ENCODE measurements around the gene APH1A. TPM values are rescaled to one million over a fixed set of nuclear protein-coding genes. Genes with fewer than 3 reads are reported as not detected.

The APH1A gene
- total RNA-seq, 4 donors from 2014 or later = 40.3 to 68.9 (median 49.5) TPM

- Histone ChIP-seq H3K9me3 (no peaks in the 10 kb centered on the region), H3K27ac (peak overlapping the region in 3 of 4 donors; percentile 70 to 73 (median 70)), H3K36me3 (no peaks in the 10 kb centered on the region), H3K27me3 (no peaks in the 10 kb centered on the region), H3K4me1 (peaks cover 0 to 37% (median 14%) of the 10 kb centered on the region in 3 donors), H3K4me3 (peak overlapping the region; percentile 13 to 39)
- TF ChIP-seq POLR2AphosphoS5 (IDR thresholded peaks at IDR 0.05) = no peak
- no peak for TF ChIP-seq EP300 (IDR thresholded peaks at IDR 0.05)
- no peak for TF ChIP-seq POLR2A (IDR thresholded peaks at IDR 0.05)
- no peak for TF ChIP-seq CTCF (IDR thresholded peaks at IDR 0.05)
- no peak for ATAC-seq
- 17 to 33% methylated on average over 1 of the region's 1 CpG for WGBS, 2 donors (ENCODE audit: low coverage in 1 of 2)
These were observed 4.5 kb upstream of the APH1A start for GRCh38 chr1:150273311-150273710.

GRCh38 chr1:150271291-150271959, 2.6 kb upstream of the APH1A start:
- Histone ChIP-seq H3K27me3 (no peaks in the 10 kb centered on the region), H3K4me3 (no peak overlapping the region), H3K4me1 (peaks cover 3 to 55% (median 25%) of the 10 kb centered on the region in 3 donors), H3K36me3 (peaks cover 0 to 11% of the 10 kb centered on the region in 2 donors), H3K27ac (peak overlapping the region in 3 of 4 donors; percentile 70 to 73 (median 70)), H3K9me3 (no peaks in the 10 kb centered on the region)
- TF ChIP-seq POLR2AphosphoS5 (IDR thresholded peaks at IDR 0.05) (no peak), CTCF (IDR thresholded peaks at IDR 0.05) (no peak), POLR2A (IDR thresholded peaks at IDR 0.05) (no peak), EP300 (IDR thresholded peaks at IDR 0.05) (no peak)
- ATAC-seq = no peak
- WGBS, 2 donors (ENCODE audit: low coverage in 1 of 2) = 86 to 90% methylated on average over 3 to 7 of the region's 7 CpGs

GRCh38 chr1:150269451-150269850, 635 bp upstream of the APH1A start:
- H3K27ac ChIP-seq = peak overlapping the region; percentile 57 to 97 (median 89)
- H3K36me3 ChIP-seq = peaks cover 0 to 31% of the 10 kb centered on the region in 2 donors
- peaks cover 3 to 58% (median 25%) of the 10 kb centered on the region in 3 donors for H3K4me1 ChIP-seq
- no peaks in the 10 kb centered on the region for H3K27me3 ChIP-seq
- H3K9me3 ChIP-seq = no peaks in the 10 kb centered on the region
- TF ChIP-seq POLR2AphosphoS5 (IDR thresholded peaks at IDR 0.05) (no peak), POLR2A (IDR thresholded peaks at IDR 0.05) (no peak), CTCF (IDR thresholded peaks at IDR 0.05) (no peak), EP300 (IDR thresholded peaks at IDR 0.05) (no peak)
- H3K4me3 ChIP-seq = peak overlapping the region; percentile 83 to 89
- 13 to 39% methylated on average over 8 to 10 of the region's 10 CpGs for WGBS, 2 donors (ENCODE audit: low coverage in 1 of 2)
- no peak for ATAC-seq

GRCh38 chr1:150268340-150268704, 494 bp downstream of the APH1A start:
- Histone ChIP-seq H3K36me3 (peaks cover 0 to 36% of the 10 kb centered on the region in 2 donors), H3K27me3 (no peaks in the 10 kb centered on the region), H3K4me3 (peak overlapping the region; percentile 83 to 89), H3K27ac (peak overlapping the region; percentile 88 to 97 (median 92)), H3K4me1 (peaks cover 3 to 51% (median 24%) of the 10 kb centered on the region in 3 donors), H3K9me3 (no peaks in the 10 kb centered on the region)
- peak; percentile 20 for ATAC-seq
- TF ChIP-seq POLR2AphosphoS5 (IDR thresholded peaks at IDR 0.05) (no peak), POLR2A (IDR thresholded peaks at IDR 0.05) (no peak), EP300 (IDR thresholded peaks at IDR 0.05) (no peak), CTCF (IDR thresholded peaks at IDR 0.05) (no peak)
- WGBS, 2 donors (ENCODE audit: low coverage in 1 of 2) = 0% methylated on average over 6 to 14 of the region's 21 CpGs

- Histone ChIP-seq H3K4me1 (peaks cover 3 to 46% (median 20%) of the 10 kb centered on the region in 3 donors), H3K36me3 (peaks cover 0 to 36% of the 10 kb centered on the region in 2 donors), H3K4me3 (peak overlapping the region; percentile 83 to 89), H3K27ac (peak overlapping the region; percentile 88 to 97 (median 92)), H3K27me3 (no peaks in the 10 kb centered on the region), H3K9me3 (no peaks in the 10 kb centered on the region)
- ATAC-seq = no peak
- TF ChIP-seq POLR2A (IDR thresholded peaks at IDR 0.05) = no peak
- TF ChIP-seq EP300 (IDR thresholded peaks at IDR 0.05) = no peak
- TF ChIP-seq CTCF (IDR thresholded peaks at IDR 0.05) = no peak
- 11% methylated on average over 5 of the region's 6 CpGs; no CpG with 5 or more reads in 1 of the 2 donors for WGBS, 2 donors (ENCODE audit: low coverage in 1 of 2)
These were observed 920 bp downstream of the APH1A start for GRCh38 chr1:150267896-150268295.
